ENCODE measurements around the gene ITK.

ITK gene

GRCh38 chr5:157284458-157285212, 104.0 kb downstream of the ITK start:
- no peak for FAIRE-seq

- no peak for FAIRE-seq
Measured at GRCh38 chr5:157285310-157286035, 104.8 kb downstream of the ITK start.

- no peak for FAIRE-seq
Measured at GRCh38 chr5:157286761-157287211, 106.1 kb downstream of the ITK start.

- FAIRE-seq: no peak
Measured at GRCh38 chr5:157288405-157289163, 107.9 kb downstream of the ITK start.

- no peak for FAIRE-seq
Measured at GRCh38 chr5:157289164-157289819, 108.7 kb downstream of the ITK start.

GRCh38 chr5:157290156-157290980, 109.7 kb downstream of the ITK start:
- no peak for FAIRE-seq

GRCh38 chr5:157290981-157291711, 110.5 kb downstream of the ITK start:
- no peak for FAIRE-seq

GRCh38 chr5:157292599-157292998, 112.0 kb downstream of the ITK start:
- no peak for FAIRE-seq

GRCh38 chr5:157294407-157295091, 113.9 kb downstream of the ITK start:
- FAIRE-seq: no peak

GRCh38 chr5:157295247-157295646, 114.6 kb downstream of the ITK start:
- no peak for FAIRE-seq

GRCh38 chr5:157300564-157300963, 119.9 kb downstream of the ITK start:
- FAIRE-seq: no peak

GRCh38 chr5:157301066-157301465, 120.4 kb downstream of the ITK start:
- FAIRE-seq: no peak

- no peak for FAIRE-seq
Measured at GRCh38 chr5:157303023-157303422, 122.4 kb downstream of the ITK start.

- no peak for FAIRE-seq
Measured at GRCh38 chr5:157303667-157304327, 123.2 kb downstream of the ITK start.

Measured in colon (tissue), 2 donors.